Transverse colon (tissue), 4 donors: ENCODE measurements around the gene COL3A1. TPM values are rescaled to one million over a fixed set of nuclear protein-coding genes. Genes with fewer than 3 reads are reported as not detected.

Source experiments
- DNase-seq: peaks from one replicate; pipeline ENCODE4 v3.0.0-alpha.2; 2019
- H3K27ac ChIP-seq, 4 donors: fragments of 200-600 bp; sonication (generic); 2 replicates each; pipeline ENCODE4 v1.5.1; 2016 to 2018; ENCODE audit warnings: inconsistent platforms in 4 of 4
- H3K27me3 ChIP-seq: fragments of 200-600 bp; sonication (generic); 2 replicates; pipeline ENCODE4 v1.5.1; 2017; ENCODE audit warnings: inconsistent platforms
- H3K36me3 ChIP-seq, 4 donors: fragments of 200-600 bp; sonication (generic); 2 replicates each; pipeline ENCODE4 v1.5.1; 2017 to 2019; ENCODE audit warnings: inconsistent platforms in 4 of 4
- H3K4me1 ChIP-seq, 4 donors: fragments of 200-600 bp; sonication (generic); 2 replicates each; pipeline ENCODE4 v1.5.1; 2017 to 2020; ENCODE audit warnings: inconsistent platforms in 4 of 4
- H3K4me3 ChIP-seq, 4 donors: fragments of 200-600 bp; sonication (generic); 1 replicate in 1 of 4; 2 replicates in 3 of 4; pipeline versions ENCODE4 v1.5.1 to v1.6.1; 2017 to 2019; ENCODE audit warnings: inconsistent platforms in 4 of 4
- H3K9me3 ChIP-seq, 2 donors: fragments of 200-600 bp; sonication (generic); 2 replicates each; pipeline ENCODE4 v1.5.1; 2017 to 2019; ENCODE audit warnings: inconsistent platforms in 2 of 2
- EP300 ChIP-seq: sonication (generic); formaldehyde crosslinking; IDR thresholded peaks from one replicate; pipeline ENCODE4 v1.6.1; 2017; ENCODE audit warnings: antibody characterized with exemption, low read depth
- POLR2A ChIP-seq: fragments of 450-650 bp; IDR thresholded peaks from one replicate; pipeline ENCODE4 v1.6.1; 2016; ENCODE audit warnings: antibody characterized with exemption, mild to moderate bottlenecking, moderate library complexity
- POLR2AphosphoS5 ChIP-seq, 3 donors: sonication (generic); formaldehyde crosslinking; IDR thresholded peaks; one replicate each; pipeline ENCODE4 v1.6.1; 2016; ENCODE audit warnings: antibody characterized with exemption in 3 of 3
- WGBS, 2 donors: methylation state at CpG; one replicate each; pipeline ENCODE4 v1.1.5; 2018; ENCODE audit warnings: low coverage in 1 of 2; 5-methylcytosine and 5-hydroxymethylcytosine counted together
- in situ Hi-C, 4 donors: fragments of 200-750 bp; cut with MboI; loops; one replicate each; pipeline versions ENCODE4 v1.15.0 to v1.15.1; 2017; ENCODE audit warnings: low sequenced_read_pairs in 3 of 4, low pct_ligation_motif_present in 1 of 4, low pct_unique_long_range_greater_than_20kb in 1 of 4
- intact Hi-C: fragments of 100-400 bp; cut with DNase I; formaldehyde crosslinking; loops from one replicate; pipeline ENCODE4 v1.15.1; 2023; ENCODE audit warnings: low total_unique reads
- total RNA-seq, 4 donors: library from RNA; depleted of rRNA; stranded (reverse); fragments of >200 nt; gene quantifications; one replicate each; pipeline ENCODE4 v1.1.0, GENCODE V29; 2016
- TF ChIP-seq, protein P1 (sequence below), 5 experiments: fragments of 200-600 bp in 3 of 5; fragments of 450-650 bp in 2 of 5; sonication (generic) in 3 of 5; IDR thresholded peaks; 1 replicate in 2 of 5; 2 replicates in 3 of 5; pipeline ENCODE4 v1.5.1; 2016 to 2017; ENCODE audit warnings: antibody characterized with exemption in 5 of 5, inconsistent platforms in 3 of 5, mild to moderate bottlenecking in 2 of 5, moderate library complexity in 1 of 5

COL3A1 gene
- total RNA-seq, 4 donors from 2014 or later: 103 to 424 (median 114) TPM

DNA sequence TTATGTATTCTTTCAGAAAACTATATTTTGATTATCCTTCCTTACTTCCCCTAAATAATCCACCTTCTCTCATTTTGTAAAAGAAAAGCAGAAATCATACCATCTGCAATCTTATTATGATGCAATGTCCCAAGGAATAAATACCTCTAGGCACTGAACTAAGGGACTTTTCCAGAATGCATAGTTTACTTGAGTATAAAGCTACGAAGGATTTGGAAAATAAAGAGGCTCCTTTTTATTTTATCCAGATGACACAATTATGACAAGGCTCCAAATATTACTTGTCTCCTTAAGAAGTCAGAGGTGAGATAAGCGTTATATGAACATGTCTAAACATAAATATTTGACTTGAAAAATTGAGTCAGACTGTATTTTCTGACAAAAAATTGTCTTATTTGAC, 72.1 kb downstream of the COL3A1 start:
- in situ Hi-C loops (no loop called here), intact Hi-C loops (no loop called here)
- Histone ChIP-seq H3K9me3 (no peaks in the 10 kb centered on the region), H3K4me1 (no peaks in the 10 kb centered on the region), H3K27ac (no peak overlapping the region), H3K36me3 (peaks cover 0 to 8% (median 0%) of the 10 kb centered on the region in 4 donors), H3K4me3 (no peak overlapping the region), H3K27me3 (no peaks in the 10 kb centered on the region)
- 66 to 77% methylated on average over 2 of the region's 2 CpGs for WGBS, 2 donors
- TF ChIP-seq, protein P1, sequence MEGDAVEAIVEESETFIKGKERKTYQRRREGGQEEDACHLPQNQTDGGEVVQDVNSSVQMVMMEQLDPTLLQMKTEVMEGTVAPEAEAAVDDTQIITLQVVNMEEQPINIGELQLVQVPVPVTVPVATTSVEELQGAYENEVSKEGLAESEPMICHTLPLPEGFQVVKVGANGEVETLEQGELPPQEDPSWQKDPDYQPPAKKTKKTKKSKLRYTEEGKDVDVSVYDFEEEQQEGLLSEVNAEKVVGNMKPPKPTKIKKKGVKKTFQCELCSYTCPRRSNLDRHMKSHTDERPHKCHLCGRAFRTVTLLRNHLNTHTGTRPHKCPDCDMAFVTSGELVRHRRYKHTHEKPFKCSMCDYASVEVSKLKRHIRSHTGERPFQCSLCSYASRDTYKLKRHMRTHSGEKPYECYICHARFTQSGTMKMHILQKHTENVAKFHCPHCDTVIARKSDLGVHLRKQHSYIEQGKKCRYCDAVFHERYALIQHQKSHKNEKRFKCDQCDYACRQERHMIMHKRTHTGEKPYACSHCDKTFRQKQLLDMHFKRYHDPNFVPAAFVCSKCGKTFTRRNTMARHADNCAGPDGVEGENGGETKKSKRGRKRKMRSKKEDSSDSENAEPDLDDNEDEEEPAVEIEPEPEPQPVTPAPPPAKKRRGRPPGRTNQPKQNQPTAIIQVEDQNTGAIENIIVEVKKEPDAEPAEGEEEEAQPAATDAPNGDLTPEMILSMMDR (IDR thresholded peaks at IDR 0.05): no peak
- TF ChIP-seq POLR2A (no peak), EP300 (no peak), POLR2AphosphoS5 (IDR thresholded peaks at IDR 0.05) (no peak)
- DNase-seq: no peak

DNA sequence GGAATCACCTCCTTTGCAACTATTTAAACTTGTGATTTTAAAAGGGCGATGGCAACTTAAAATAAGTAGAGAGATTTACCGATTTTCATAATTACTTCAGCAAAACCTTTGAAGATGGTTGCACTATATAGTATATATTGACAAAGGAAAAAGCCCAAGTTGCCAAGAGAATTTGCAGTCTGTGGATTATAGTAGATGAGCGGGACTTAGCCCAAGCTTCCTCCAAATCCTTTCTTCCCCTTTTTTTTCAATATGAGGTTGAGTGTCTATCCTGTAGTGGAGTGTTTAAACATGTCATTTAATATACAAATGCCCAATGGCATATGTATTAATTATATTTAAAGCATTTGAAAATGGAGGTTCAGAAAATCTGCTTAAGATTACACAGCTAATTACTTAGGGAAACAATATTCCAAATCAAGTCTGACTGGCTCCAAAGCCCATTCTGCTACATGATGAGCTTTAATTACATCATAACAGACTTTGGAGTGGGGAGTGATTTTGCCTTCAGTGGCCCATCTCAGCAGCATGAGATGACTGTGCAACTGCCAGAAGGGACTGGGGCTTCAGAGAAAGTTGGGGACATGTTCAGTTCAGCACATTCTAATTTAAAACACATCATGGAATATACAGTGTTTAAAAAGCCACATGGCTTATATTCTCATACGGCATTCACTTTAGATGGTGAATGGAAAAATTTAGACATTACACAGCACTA, 73.2 kb downstream of the COL3A1 start:
- Histone ChIP-seq H3K9me3 (no peaks in the 10 kb centered on the region), H3K4me3 (no peak overlapping the region), H3K27ac (no peak overlapping the region), H3K4me1 (no peaks in the 10 kb centered on the region), H3K36me3 (peaks cover 0 to 10% (median 0%) of the 10 kb centered on the region in 4 donors), H3K27me3 (no peaks in the 10 kb centered on the region)
- TF ChIP-seq EP300: no peak
- no peak for TF ChIP-seq POLR2A
- TF ChIP-seq, protein P1 (IDR thresholded peaks at IDR 0.05): no peak
- TF ChIP-seq POLR2AphosphoS5 (IDR thresholded peaks at IDR 0.05): no peak
- DNase-seq: no peak
- intact Hi-C loops: no loop called here
- in situ Hi-C loops: no loop called here
- 93 to 95% methylated on average over 4 of the region's 4 CpGs for WGBS, 2 donors

DNA sequence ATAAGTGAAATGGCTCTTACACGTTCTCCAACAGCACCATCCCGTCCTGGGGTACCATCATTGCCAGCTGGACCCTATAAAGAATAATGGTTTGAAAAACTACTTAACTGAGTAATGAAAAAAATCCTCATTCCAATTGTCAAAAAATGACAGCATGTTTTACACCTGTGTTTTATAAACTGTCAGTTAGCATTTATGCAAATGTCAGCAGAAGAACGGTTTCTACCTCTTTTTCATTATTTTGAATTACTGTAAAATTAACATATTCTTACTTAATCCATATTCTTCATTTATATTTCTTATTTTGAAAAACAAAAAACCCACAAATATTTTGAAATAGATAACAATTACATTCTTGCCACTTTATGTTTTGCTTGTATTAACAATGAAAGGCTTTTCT, 74.0 kb downstream of the COL3A1 start:
- TF ChIP-seq, protein P1 (IDR thresholded peaks at IDR 0.05): no peak
- TF ChIP-seq POLR2A: no peak
- no peak for TF ChIP-seq POLR2AphosphoS5 (IDR thresholded peaks at IDR 0.05)
- TF ChIP-seq EP300: no peak
- DNase-seq: no peak
- H3K27me3 ChIP-seq: no peaks in the 10 kb centered on the region
- in situ Hi-C loops (no loop called here), intact Hi-C loops (no loop called here)
- no peaks in the 10 kb centered on the region for H3K9me3 ChIP-seq
- H3K4me1 ChIP-seq: no peaks in the 10 kb centered on the region
- peaks cover 0 to 10% (median 0%) of the 10 kb centered on the region in 4 donors for H3K36me3 ChIP-seq
- no peak overlapping the region for H3K4me3 ChIP-seq
- 83 to 91% methylated on average over 3 of the region's 3 CpGs for WGBS, 2 donors
- no peak overlapping the region for H3K27ac ChIP-seq

DNA sequence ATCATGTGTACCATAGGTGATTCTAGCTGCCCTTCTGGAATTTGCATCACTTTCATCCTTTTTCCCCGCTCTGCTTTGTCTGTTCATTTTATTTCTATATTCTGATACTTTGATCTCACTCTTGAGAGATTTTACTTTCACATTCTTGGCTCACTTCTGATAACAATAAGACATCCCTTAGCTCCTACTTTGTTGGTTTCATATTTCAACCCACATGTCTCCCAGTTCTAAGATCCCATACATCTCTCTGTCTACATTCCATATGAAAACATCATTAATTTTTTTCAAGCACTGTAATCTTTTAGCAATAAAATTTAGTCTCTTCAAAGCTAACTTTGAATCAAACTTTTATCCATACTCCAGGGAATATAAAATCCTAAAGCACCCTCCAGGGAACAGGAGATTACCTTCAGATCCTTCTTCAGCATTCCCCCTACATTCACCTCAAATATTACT, 75.6 kb downstream of the COL3A1 start:
- H3K9me3 ChIP-seq: no peaks in the 10 kb centered on the region
- no peaks in the 10 kb centered on the region for H3K27me3 ChIP-seq
- no peak overlapping the region for H3K27ac ChIP-seq
- TF ChIP-seq POLR2AphosphoS5 (IDR thresholded peaks at IDR 0.05) (no peak), EP300 (no peak), POLR2A (no peak)
- TF ChIP-seq, protein P1 (IDR thresholded peaks at IDR 0.05): no peak
- H3K4me3 ChIP-seq: no peak overlapping the region
- H3K4me1 ChIP-seq: no peaks in the 10 kb centered on the region
- in situ Hi-C loops: no loop called here
- intact Hi-C loops: no loop called here
- 86 to 90% methylated on average over 1 of the region's 1 CpG for WGBS, 2 donors
- DNase-seq: no peak
- peaks cover 0 to 10% (median 0%) of the 10 kb centered on the region in 4 donors for H3K36me3 ChIP-seq
